ENCODE results near the gene RAP1GAP2.

Gene RAP1GAP2

GRCh38 chr17:3007651-3008121 is 211.4 kb downstream of the RAP1GAP2 start:
- TF ChIP-seq POLR2A (IDR thresholded peaks at IDR 0.05; ENCODE audit: low read depth, low read length) (no peak), POLR2AphosphoS5 (IDR thresholded peaks at IDR 0.05; ENCODE audit: low read depth, low read length) (no peak), SPI1 (IDR thresholded peaks at IDR 0.05; ENCODE audit: low read depth, low read length) (no peak), PAX5 (IDR thresholded peaks at IDR 0.05; ENCODE audit: insufficient read depth, low read length, severe bottlenecking) (no peak), TAF1 (IDR thresholded peaks at IDR 0.05; ENCODE audit: low read depth, low read length) (no peak), POU2F2 (IDR thresholded peaks at IDR 0.05; ENCODE audit: low read depth, low read length) (no peak)
- DNase-seq (ENCODE audit: insufficient read length, low spot score), result no peak
- FAIRE-seq, result no peak

GRCh38 chr17:3008336-3009288 is 212.4 kb downstream of the RAP1GAP2 start:
- TF ChIP-seq POU2F2 (IDR thresholded peaks at IDR 0.05; ENCODE audit: low read depth, low read length) (no peak), TAF1 (IDR thresholded peaks at IDR 0.05; ENCODE audit: low read depth, low read length) (no peak), PAX5 (IDR thresholded peaks at IDR 0.05; ENCODE audit: insufficient read depth, low read length, severe bottlenecking) (no peak), POLR2AphosphoS5 (IDR thresholded peaks at IDR 0.05; ENCODE audit: low read depth, low read length) (no peak), SPI1 (IDR thresholded peaks at IDR 0.05; ENCODE audit: low read depth, low read length) (no peak), POLR2A (IDR thresholded peaks at IDR 0.05; ENCODE audit: low read depth, low read length) (no peak)
- no peak for DNase-seq (ENCODE audit: insufficient read length, low spot score)
- no peak for FAIRE-seq

- FAIRE-seq, result no peak
- TF ChIP-seq POLR2A (IDR thresholded peaks at IDR 0.05; ENCODE audit: low read depth, low read length), result no peak
- no peak for TF ChIP-seq POU2F2 (IDR thresholded peaks at IDR 0.05; ENCODE audit: low read depth, low read length)
- TF ChIP-seq PAX5 (IDR thresholded peaks at IDR 0.05; ENCODE audit: insufficient read depth, low read length, severe bottlenecking), result no peak
- TF ChIP-seq TAF1 (IDR thresholded peaks at IDR 0.05; ENCODE audit: low read depth, low read length), result no peak
- no peak for TF ChIP-seq SPI1 (IDR thresholded peaks at IDR 0.05; ENCODE audit: low read depth, low read length)
- TF ChIP-seq POLR2AphosphoS5 (IDR thresholded peaks at IDR 0.05; ENCODE audit: low read depth, low read length), result no peak
- DNase-seq (ENCODE audit: insufficient read length, low spot score), result no peak
Observed at GRCh38 chr17:3009411-3009920, 213.2 kb downstream of the RAP1GAP2 start.

- DNase-seq (ENCODE audit: insufficient read length, low spot score) (no peak), FAIRE-seq (no peak)
- TF ChIP-seq PAX5 (IDR thresholded peaks at IDR 0.05; ENCODE audit: insufficient read depth, low read length, severe bottlenecking) (no peak), POU2F2 (IDR thresholded peaks at IDR 0.05; ENCODE audit: low read depth, low read length) (no peak), POLR2A (IDR thresholded peaks at IDR 0.05; ENCODE audit: low read depth, low read length) (no peak), POLR2AphosphoS5 (IDR thresholded peaks at IDR 0.05; ENCODE audit: low read depth, low read length) (no peak), SPI1 (IDR thresholded peaks at IDR 0.05; ENCODE audit: low read depth, low read length) (no peak), TAF1 (IDR thresholded peaks at IDR 0.05; ENCODE audit: low read depth, low read length) (no peak)
Observed at GRCh38 chr17:3011891-3012290, 215.7 kb downstream of the RAP1GAP2 start.

- FAIRE-seq, result peak; percentile 94
- TF ChIP-seq SPI1 (IDR thresholded peaks at IDR 0.05; ENCODE audit: low read depth, low read length) (no peak), TAF1 (IDR thresholded peaks at IDR 0.05; ENCODE audit: low read depth, low read length) (no peak), POLR2A (IDR thresholded peaks at IDR 0.05; ENCODE audit: low read depth, low read length) (no peak), PAX5 (IDR thresholded peaks at IDR 0.05; ENCODE audit: insufficient read depth, low read length, severe bottlenecking) (no peak), POU2F2 (IDR thresholded peaks at IDR 0.05; ENCODE audit: low read depth, low read length) (no peak), POLR2AphosphoS5 (IDR thresholded peaks at IDR 0.05; ENCODE audit: low read depth, low read length) (no peak)
- DNase-seq (ENCODE audit: insufficient read length, low spot score), result peak; percentile 81
Observed at GRCh38 chr17:3012926-3013581, 216.8 kb downstream of the RAP1GAP2 start.

GRCh38 chr17:3015890-3016289 is 219.7 kb downstream of the RAP1GAP2 start:
- no peak for TF ChIP-seq POLR2A (IDR thresholded peaks at IDR 0.05; ENCODE audit: low read depth, low read length)
- TF ChIP-seq PAX5 (IDR thresholded peaks at IDR 0.05; ENCODE audit: insufficient read depth, low read length, severe bottlenecking), result no peak
- no peak for TF ChIP-seq TAF1 (IDR thresholded peaks at IDR 0.05; ENCODE audit: low read depth, low read length)
- no peak for TF ChIP-seq SPI1 (IDR thresholded peaks at IDR 0.05; ENCODE audit: low read depth, low read length)
- TF ChIP-seq POU2F2 (IDR thresholded peaks at IDR 0.05; ENCODE audit: low read depth, low read length), result no peak
- no peak for TF ChIP-seq POLR2AphosphoS5 (IDR thresholded peaks at IDR 0.05; ENCODE audit: low read depth, low read length)
- FAIRE-seq, result no peak
- no peak for DNase-seq (ENCODE audit: insufficient read length, low spot score)

- no peak for FAIRE-seq
- DNase-seq (ENCODE audit: insufficient read length, low spot score), result no peak
- TF ChIP-seq PAX5 (IDR thresholded peaks at IDR 0.05; ENCODE audit: insufficient read depth, low read length, severe bottlenecking) (no peak), TAF1 (IDR thresholded peaks at IDR 0.05; ENCODE audit: low read depth, low read length) (no peak), POLR2A (IDR thresholded peaks at IDR 0.05; ENCODE audit: low read depth, low read length) (no peak), SPI1 (IDR thresholded peaks at IDR 0.05; ENCODE audit: low read depth, low read length) (no peak), POLR2AphosphoS5 (IDR thresholded peaks at IDR 0.05; ENCODE audit: low read depth, low read length) (no peak), POU2F2 (IDR thresholded peaks at IDR 0.05; ENCODE audit: low read depth, low read length) (no peak)
Observed at GRCh38 chr17:3017936-3018335, 221.7 kb downstream of the RAP1GAP2 start.

GRCh38 chr17:3019761-3020160 is 223.5 kb downstream of the RAP1GAP2 start:
- no peak for DNase-seq (ENCODE audit: insufficient read length, low spot score)
- no peak for FAIRE-seq
- TF ChIP-seq TAF1 (IDR thresholded peaks at IDR 0.05; ENCODE audit: low read depth, low read length), result no peak
- TF ChIP-seq POLR2AphosphoS5 (IDR thresholded peaks at IDR 0.05; ENCODE audit: low read depth, low read length), result no peak
- no peak for TF ChIP-seq PAX5 (IDR thresholded peaks at IDR 0.05; ENCODE audit: insufficient read depth, low read length, severe bottlenecking)
- TF ChIP-seq POLR2A (IDR thresholded peaks at IDR 0.05; ENCODE audit: low read depth, low read length), result no peak
- no peak for TF ChIP-seq POU2F2 (IDR thresholded peaks at IDR 0.05; ENCODE audit: low read depth, low read length)
- TF ChIP-seq SPI1 (IDR thresholded peaks at IDR 0.05; ENCODE audit: low read depth, low read length), result no peak
